Measurements from ENCODE around the gene SPEG. TPM values are rescaled to one million over a fixed set of nuclear protein-coding genes. Genes with fewer than 3 reads are reported as not detected.
A peak's percentile ranks its signal among the peaks of the same experiment; 100 is the strongest.
"Not testable (repeated sequence)": the region's sequence is repeated elsewhere in the genome, so short reads cannot be mapped to it uniquely, and the experiment has no call there.

SPEG gene
- 9.8 and 13.9 TPM in 2 replicates for total RNA-seq (2014; rRNA removed; shearing (Covaris generic))

GRCh38 chr2:219434718-219435525, at the start of gene SPEG:
SPEG (plus strand) TSS chr2:219434843; CDS start chr2:219434978, 135 bp downstream.
- DNase-seq (ENCODE audit: low read depth) = no peak

GRCh38 chr2:219384859-219385258, 49.8 kb upstream of the SPEG start:
- DNase-seq (ENCODE audit: low read depth) = no peak

GRCh38 chr2:219385958-219386520, 48.6 kb upstream of the SPEG start:
- DNase-seq (ENCODE audit: low read depth) = no peak

GRCh38 chr2:219386532-219387280, 47.9 kb upstream of the SPEG start:
- DNase-seq (ENCODE audit: low read depth) = no peak

GRCh38 chr2:219387306-219388120, 47.1 kb upstream of the SPEG start, which contains the start of gene DNPEP:
DNPEP (minus strand) TSS chr2:219387912; CDS start chr2:219387794, 118 bp downstream.
- peak; percentile 79 for DNase-seq (ENCODE audit: low read depth)

GRCh38 chr2:219388121-219388906, 46.3 kb upstream of the SPEG start:
- peak; percentile 86 for DNase-seq (ENCODE audit: low read depth)

GRCh38 chr2:219388907-219389156, 45.8 kb upstream of the SPEG start:
- no peak for DNase-seq (ENCODE audit: low read depth)

- no peak for DNase-seq (ENCODE audit: low read depth)
These were observed 41.9 kb upstream of the SPEG start for GRCh38 chr2:219392754-219393153.

GRCh38 chr2:219395056-219395455, 39.6 kb upstream of the SPEG start:
- not testable (repeated sequence) for DNase-seq (ENCODE audit: low read depth)

GRCh38 chr2:219395609-219396008, 39.0 kb upstream of the SPEG start:
- DNase-seq (ENCODE audit: low read depth) = no peak

- no peak for DNase-seq (ENCODE audit: low read depth)
These were observed 37.7 kb upstream of the SPEG start for GRCh38 chr2:219396863-219397457.

- peak; percentile 66 for DNase-seq (ENCODE audit: low read depth)
These were observed 35.8 kb upstream of the SPEG start for GRCh38 chr2:219398721-219399363.

GRCh38 chr2:219399716-219400478, 34.7 kb upstream of the SPEG start:
- DNase-seq (ENCODE audit: low read depth) = no peak

GRCh38 chr2:219400562-219400961, 34.1 kb upstream of the SPEG start:
- no peak for DNase-seq (ENCODE audit: low read depth)

GRCh38 chr2:219401606-219402005, 33.0 kb upstream of the SPEG start:
- no peak for DNase-seq (ENCODE audit: low read depth)

GRCh38 chr2:219402665-219403515, 31.8 kb upstream of the SPEG start:
- peak; percentile 74 for DNase-seq (ENCODE audit: low read depth)

- DNase-seq (ENCODE audit: low read depth) = no peak
These were observed 30.8 kb upstream of the SPEG start for GRCh38 chr2:219403861-219404260.

- DNase-seq (ENCODE audit: low read depth) = no peak
These were observed 30.2 kb upstream of the SPEG start for GRCh38 chr2:219404291-219404910.

Data from M059J (cell line).